GM18861 (cell line): Measurements from ENCODE around the gene DRICH1.
"Not testable (repeated sequence)": the region's sequence is repeated elsewhere in the genome, so short reads cannot be mapped to it uniquely, and the experiment has no call there.

Source experiments
- ATAC-seq: cut with Tn5 transposase; IDR thresholded peaks from one replicate; pipeline ENCODE4 v1.9.1; 2021; ENCODE audit not compliant: unreplicated experiment

Gene DRICH1

DNA sequence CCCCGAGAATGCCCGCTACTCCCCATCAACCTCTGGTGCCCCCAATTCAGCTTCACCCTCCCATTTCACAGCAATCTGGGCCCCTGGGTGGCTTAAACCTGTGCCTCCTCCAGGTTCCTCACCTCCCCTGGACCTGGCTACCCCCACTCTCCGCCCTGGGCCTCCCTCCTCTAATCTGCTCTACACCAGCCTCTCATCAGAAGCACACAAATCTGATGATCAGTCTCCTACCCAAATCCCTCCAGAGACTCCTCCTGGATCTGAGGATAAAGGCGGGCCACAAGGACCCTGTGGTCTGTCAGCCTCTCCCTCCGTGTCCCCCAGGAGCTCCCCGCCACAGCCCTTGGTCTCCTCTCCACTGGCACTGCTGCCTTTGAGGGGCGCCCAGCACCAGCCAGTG, 28.9 kb downstream of the DRICH1 start:
- no peak for ATAC-seq

DNA sequence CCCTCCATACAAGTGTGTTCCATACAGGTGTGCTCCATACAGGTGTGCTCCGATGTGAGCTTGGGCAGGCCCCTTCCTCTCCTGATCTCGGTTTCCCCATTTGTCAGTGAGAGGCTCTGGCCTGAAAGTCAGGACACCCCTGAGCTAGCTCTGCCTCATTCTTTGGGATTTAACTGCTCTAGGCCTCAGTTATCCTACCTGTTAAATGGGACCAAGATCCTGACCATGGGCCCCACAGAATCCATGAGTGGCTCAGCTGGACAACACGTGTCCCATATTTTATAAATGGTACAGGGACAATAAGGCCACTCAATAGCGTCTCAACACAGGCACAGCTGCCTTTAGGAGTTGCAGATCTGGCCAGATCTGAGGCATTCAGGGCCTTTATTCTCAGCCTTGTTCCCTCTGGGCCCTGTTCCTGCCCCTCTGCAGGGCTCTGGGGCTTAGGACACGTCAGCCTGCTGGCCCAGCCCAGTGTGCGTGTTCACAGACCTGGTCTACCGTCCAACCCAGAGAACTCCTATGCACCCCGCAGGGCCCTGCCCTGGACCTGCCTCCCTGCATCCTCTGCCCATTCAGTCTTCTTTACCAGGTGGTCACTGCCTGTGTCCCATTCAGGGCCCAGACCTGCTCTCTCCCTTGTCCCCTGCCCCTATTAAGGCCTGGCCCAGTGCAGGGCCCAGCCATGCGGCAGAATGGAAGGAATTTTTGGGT, 33.2 kb downstream of the DRICH1 start:
- ATAC-seq: no peak

DNA sequence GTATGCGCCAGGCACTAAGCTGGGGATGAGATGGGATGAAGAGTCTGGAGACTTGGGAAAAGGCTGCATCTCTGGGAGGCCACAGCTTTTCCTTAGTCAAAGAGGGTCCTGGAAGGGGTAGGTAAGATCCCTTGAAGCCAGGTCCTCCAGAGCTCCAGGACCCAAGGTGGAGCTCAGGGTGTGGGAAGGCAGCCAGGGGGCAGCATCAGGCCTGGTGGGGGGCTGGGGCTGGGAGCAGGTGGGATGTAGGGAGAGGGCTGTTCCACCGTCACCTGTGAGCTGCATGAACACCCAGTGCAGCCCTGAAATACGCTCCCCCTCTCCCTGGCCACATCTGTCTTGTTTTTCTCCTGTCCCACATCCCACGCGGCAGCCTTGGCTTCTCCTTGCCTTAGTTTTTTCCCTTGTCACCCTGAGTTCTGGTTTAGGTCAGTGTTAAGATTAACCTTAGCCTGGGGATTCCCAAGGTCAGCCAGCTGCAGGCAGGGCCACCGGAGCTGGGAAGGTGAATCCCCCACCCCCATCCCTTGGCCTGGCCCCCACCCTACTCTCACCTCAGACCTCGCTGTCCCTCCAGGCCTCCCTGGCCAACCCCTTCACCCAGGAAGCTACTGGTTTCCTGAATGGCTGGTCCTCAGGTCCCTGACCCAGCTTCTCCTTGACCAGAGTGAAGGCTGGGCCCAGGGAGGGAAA, 34.4 kb downstream of the DRICH1 start:
- ATAC-seq: not testable (repeated sequence)

DNA sequence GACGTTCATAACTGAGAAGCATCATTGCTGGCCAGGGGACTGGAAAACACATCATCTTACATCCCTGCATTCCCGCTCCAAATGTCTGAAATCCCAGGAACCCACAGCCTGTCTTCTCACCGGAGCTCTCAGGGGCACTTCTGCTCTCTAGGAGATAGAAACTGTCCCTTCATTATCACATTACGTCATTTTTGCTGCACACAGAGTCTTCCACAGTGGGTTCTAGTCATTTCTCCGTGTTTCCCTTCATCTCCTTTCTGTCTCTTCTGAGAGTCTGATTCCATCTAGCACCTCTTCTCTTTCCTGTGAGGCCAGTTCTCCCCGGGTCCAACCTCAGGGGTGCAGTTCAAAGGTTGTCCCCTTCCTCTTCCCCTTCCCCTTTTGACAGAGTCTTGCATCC, 36.2 kb downstream of the DRICH1 start:
- ATAC-seq: not testable (repeated sequence)

DNA sequence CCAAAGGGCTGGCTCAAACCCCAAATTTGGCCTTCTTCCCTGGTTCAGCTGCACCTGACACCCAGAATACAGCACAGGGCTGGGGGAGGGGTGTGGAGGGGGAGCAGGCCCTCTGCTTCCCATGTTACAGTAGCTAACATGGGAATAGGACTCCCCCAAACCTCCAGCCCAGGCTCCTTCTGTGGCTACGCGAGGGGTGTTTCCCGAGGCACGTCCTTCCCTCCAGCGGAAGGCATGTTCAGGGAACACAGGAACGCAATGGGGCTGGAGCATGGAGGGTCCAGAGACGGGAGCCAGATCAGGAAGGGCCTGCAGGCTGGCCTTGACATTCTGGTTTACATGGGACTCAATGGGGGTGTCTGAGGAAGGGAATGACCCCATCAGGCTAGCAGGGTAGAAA, 40.3 kb downstream of the DRICH1 start:
- ATAC-seq: no peak

DNA sequence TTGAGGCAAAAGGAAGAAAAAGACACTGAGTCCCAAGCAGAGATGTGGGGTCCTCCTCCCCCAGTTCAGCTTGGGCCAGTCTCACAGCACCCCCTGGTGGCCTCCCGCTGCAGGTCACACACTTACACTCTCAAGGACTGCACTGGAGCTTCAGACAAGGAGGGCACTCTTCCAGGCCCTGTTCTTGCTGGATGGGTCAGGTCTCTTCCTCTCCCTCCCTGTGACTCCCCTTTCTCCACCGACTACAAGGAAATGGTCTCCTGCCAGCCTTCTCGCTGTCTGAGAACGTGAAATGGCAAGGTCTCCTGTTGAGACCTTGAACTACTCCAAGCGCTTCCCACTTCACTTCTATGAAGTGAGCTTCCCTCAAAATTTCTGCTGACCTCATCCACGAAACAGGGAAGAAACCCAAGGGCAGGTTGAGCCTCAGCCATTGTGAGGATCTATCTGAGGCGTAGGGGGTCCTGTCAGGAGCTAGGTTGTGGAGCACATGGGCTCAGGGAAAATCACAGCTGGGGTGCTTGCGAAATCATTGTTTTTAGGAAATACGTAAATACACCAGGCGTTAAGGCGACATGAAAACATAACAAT, 40.8 kb downstream of the DRICH1 start:
- ATAC-seq: no peak

DNA sequence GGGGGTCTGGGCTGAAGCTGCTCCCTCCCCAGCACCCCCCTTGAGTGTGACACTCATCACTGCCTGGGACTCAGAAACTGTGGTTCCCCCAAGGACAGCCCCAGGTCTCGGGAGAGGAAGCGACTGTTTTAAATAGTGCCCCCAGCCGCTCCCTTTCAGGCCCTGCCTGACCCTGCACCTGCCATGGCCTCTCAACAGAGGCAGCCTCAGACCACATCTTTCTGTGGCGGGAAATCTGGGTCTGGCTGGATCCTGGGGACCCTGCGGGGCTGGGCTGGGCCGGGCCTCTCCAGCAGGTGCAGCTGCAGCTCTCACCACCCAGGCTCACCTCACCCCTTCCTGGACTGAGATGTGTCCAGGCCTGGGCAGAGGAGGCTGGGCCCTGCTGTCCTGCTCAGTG, 48.3 kb downstream of the DRICH1 start:
- no peak for ATAC-seq

DNA sequence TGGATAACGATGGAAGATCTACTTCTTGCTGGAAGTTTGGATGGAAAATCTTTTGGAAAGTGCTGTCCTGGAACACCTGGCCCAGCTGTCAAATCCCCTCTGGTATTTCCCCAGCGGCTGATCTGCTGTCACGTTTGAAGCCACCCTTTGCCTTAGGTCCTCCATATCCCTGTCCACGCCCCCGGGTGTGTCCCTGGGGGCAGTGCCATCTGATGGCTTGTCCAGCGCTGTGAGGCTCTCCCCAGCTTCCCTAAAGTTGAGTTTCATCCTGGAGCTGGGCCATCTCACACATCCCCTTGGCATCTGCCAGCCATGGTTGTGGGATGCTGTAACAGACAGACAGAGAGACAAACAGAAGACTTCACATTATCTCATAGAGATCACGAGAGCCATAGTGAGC, 49.0 kb downstream of the DRICH1 start:
- no peak for ATAC-seq

DNA sequence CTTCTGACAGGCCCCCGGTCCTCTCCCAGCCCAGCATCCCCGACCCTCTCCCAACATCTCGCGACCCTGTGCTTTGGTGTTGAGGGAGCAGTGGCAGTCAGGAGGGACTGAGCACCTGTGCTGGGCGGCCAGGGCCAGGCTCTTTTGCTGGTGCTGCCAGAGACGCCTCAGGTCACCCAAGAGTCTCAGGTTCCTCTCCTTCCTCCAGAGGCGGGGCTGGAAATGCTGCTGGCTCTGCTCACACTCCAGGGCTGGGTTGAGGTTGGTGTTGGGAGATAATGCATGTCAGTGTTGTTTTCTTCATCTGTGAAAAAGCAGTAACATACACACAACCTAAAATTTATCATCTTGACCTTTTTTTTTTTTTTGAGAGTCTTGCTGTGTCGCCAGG, 50.9 kb downstream of the DRICH1 start:
- ATAC-seq: no peak

DNA sequence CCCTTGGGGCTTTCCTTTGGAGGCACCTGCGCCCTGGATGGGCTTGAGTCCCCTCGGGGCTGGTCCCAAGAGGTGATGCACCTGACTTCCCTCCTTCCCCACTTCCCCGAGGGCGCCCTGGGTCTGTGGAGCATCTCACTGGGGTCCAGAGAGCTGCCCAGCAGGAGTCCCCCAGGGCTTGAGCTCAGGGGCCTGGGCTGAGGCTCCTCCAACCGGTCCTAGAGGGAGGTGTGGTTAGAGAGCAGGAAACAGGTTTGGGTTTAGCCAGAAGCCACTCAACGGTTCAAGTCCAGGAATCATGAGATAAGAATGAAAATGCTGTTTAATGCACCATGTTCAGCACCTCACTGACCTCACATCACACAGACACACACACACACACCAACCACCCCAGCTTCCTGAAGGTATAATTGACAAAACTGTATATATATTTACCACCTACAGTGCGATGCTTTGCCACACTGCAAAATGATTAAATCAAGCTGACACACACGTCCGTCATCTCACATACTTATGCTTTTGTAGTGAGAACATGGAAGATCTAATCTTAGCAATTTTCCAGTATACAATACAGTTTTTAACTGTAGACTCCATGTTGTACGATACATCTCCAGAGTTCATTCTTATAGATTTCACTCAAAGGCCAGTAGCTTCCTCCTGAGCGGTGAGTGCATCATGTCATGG, 51.4 kb downstream of the DRICH1 start:
- ATAC-seq: no peak

DNA sequence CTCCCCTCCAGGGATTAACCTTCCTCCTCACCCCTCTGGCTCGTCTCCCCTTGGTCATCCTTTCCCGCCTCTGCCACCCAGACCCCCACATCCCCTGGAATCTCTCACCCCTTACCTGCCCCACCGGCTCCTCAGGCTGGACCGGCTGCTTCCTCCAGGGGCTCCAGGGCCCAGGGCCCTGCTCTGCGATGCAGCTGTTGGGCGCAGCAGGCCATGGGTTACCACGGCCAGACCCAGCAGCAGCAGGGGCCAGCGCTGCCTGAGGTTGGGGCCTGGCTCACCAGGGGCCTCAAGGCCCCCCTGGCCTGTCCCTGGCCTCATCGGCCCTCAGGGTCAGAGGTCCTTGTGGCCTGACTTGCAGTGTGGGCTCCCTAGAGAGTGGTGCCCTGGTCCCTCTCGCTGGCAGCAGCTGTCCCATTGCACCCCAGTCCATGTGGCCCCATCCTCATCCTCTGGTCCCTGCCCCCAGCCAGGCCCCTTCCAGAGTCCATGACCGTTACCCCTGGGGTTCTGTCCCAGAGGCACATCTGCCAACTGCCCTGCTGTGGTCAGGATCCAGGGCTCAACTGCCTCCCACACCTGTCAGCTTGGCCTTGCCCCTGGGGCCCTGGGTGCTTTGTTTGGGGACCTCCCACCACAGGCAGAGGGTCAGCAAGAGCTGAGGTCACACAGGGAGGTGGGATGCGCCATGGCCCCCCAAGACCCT, 52.1 kb downstream of the DRICH1 start, which contains the start of gene IGLL1:
TSS of gene IGLL1 (minus strand) at position 421 of the 706 bp plus-strand sequence. CDS start at position 321, 100 bp downstream.
- no peak for ATAC-seq

DNA sequence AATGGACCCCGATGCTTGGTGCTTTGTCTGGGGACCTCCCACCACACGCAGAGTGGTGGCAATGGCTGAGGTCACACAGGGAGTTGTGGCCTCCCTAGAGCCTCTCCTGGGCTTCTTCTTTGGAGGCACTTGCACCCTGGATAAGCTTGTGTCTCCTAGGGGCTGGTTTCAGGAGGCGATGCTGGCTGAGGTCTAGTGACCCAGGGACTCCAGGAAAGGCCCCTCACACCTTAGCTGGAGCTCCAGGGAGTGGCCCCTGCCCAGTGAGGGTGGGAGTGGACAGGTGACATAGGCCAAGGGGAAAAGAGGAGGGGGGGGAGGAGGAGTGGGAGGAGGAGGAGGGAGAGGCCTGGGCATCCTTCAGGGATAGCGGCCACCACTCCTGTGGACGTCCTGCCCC, 52.8 kb downstream of the DRICH1 start:
- ATAC-seq: no peak

DNA sequence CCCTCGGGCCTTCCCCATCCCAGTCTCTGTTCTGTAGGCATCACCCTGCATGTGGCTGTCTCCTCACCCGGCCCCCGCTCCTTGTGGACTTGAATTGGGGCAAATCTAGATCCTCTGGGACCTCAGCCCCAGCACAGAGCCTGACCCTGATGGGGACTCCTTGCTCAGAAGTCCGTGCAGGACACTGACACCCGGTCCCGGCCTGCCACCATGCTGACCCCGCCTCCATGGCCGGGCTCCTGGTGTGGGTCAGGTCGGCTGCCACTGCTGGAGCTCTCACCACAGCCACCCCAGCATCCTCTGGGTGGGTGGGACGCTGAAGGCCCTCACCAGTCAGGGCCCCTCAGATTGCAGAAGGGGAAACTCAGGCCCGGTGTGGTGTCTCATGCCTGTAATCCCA, 53.8 kb downstream of the DRICH1 start:
- no peak for ATAC-seq

DNA sequence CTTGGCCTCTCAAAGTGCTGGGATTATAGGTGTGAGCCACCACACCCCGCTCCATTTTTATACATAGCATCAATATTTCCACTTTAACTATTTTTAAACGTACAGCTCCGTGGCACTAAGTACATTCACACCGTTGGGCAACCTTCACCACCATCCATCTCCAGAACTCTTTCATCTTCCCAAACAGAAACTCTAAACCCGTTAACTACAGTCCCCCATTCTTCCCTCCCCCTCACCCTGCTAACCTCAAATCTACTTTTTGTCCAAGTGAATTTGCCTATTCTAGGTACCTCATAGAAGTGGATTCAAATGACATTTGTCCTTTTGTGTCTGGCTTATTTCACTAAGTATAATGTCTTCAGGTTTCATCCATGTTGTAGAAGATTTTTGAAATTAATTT, 55.4 kb downstream of the DRICH1 start:
- ATAC-seq: no peak

DNA sequence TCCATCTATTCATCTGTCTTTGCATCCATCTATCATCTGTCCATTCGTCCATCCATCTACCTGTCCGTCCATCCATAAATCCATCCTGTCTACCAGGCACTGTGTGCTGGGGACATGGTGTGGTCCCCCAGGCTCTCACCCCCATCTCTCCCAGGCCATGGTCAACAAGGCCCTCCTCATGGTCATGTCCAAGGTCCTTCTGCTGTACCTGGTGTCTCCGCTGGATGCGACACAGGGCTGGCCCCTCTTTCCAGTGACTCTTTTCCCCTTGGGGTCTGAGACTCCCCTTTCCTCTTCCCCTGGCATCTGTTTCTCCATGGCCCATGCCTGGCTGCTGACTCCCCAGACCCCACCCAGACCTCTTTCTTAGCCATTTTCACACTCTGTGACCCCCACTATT, 56.5 kb downstream of the DRICH1 start:
- no peak for ATAC-seq

DNA sequence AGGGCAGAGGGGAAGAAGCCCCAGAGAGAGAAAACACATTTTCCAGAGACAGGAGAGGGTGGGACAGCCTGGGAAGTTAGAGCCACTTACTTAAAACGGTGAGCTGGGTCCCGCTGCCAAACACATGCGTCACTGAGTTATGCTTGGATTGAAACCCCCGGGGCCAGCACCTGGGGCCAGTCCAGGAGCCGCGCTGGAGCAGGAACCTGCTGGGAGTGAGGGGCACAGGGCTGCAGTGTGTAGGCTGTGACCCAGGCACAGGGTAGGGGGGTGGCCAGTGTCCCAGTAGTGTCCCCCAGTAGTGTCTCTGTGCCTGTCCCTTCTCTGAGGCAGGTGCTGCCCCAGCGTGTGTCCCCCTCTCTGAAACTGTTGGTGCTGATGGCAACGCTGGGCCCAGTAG, 57.2 kb downstream of the DRICH1 start:
- no peak for ATAC-seq

DNA sequence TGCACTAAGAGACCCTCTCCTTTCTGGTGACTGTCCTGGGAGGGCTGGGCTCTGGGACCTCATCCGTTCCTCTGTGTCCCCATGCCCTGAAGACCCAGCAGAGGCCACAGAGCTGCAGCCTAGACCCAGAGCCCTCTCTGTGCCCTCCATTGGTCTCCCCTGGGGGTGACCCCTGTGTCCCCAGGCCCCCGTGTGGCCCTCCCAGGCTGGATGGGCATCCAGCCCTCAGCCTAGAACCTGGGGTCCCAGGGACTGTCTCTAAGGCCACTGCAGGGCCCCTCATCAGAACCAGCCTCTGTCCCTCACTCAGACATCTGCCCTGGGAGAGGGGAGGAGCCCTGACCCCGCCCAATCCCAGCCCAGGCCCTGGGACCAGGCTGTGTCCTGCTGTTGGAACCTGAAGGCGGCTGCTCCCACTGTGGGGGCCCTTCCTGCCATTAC, 57.7 kb downstream of the DRICH1 start:
- no peak for ATAC-seq

DNA sequence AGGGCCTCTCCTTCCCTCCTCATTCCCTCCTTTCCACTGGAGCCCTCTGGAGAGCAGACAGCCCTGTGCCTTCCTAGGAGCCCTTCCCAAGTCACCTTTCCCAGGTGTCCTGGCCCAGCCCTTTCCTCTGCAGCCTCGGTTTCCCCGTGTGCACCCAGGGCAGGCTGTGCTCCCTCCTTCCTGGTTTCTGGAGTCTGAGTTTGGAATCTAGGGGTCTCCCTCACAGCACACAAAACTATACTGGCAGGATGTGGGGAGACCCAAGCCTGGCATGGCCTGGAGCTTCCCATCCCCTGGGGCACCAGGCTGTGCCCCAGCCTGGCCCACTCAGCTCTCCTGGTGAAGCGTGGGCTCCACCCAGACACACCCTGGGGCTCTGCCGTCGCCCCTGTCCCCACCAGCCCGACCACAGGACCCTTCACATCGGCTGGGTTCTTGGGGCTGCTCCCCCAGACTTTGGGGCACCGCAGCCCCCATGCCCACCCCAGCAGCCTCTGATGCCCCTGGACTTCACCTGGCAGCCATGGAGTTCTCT, 58.4 kb downstream of the DRICH1 start:
- ATAC-seq: not testable (repeated sequence)

DNA sequence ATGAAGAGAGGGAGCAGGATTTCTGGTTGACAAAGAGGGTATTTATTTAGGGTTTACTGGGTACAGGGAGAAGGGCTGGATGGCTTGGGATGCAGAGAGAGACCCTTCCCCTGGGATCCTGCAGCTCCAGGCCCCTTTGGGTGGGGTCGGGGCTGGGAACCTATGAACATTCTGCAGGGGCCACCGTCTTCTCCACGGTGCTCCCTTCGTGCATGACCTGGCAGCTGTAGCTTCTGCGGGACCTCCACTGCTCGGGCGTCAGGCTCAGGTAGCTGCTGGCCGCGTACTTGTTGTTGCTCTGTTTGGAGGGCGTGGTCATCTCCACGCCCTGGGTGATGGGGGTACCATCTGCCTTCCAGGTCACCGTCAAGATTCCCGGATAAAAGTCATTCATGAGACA, 59.0 kb downstream of the DRICH1 start:
- not testable (repeated sequence) for ATAC-seq

DNA sequence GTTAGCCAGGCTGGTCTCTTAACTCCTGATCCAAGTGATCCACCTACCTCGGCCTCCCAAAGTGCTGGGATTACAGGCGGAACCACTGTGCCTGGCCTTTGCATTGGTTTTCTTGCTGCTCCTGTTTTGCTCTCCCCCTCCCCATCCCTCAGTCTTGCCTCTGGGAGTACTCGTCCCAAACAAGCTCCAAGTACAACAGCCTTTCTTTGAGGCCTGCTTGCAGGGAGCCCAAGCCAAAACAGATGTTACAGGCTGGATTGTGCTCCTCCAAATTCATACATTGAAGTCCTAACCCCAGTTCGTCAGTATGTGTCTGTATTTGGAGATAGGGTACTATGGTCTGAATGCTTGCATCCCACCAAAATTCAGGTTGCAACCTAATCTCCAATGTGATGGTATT, 60.6 kb downstream of the DRICH1 start:
- ATAC-seq: no peak

DNA sequence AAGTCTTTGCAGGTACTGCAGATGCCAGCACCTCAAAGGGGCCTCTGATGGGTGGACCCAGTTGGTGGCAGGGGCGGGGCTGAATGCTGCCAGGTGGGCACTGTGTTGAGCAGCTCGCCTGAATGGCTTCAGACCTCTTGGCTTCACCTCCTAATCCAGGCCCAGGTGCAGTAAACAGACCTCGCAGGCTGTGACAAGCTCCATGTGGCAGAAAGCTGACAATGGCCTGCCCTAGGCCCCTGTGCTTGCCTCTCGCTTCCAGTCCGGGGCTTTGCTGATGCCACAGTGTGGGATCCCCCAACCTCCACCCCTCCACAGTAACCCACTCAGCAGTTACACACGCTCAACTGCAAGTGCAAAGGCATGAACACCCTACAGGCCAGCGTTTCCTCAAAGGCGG, 61.4 kb downstream of the DRICH1 start:
- no peak for ATAC-seq
